ENCODE measurements around the gene ZCCHC14. TPM values are rescaled to one million over a fixed set of nuclear protein-coding genes. Genes with fewer than 3 reads are reported as not detected.

Gene ZCCHC14
- total and polyA plus RNA-seq, 2 of the 13 experiments (the other 11 are each of a cell fraction or from before 2014, with no cell fraction given), result 12.4 to 12.5 TPM

DNA sequence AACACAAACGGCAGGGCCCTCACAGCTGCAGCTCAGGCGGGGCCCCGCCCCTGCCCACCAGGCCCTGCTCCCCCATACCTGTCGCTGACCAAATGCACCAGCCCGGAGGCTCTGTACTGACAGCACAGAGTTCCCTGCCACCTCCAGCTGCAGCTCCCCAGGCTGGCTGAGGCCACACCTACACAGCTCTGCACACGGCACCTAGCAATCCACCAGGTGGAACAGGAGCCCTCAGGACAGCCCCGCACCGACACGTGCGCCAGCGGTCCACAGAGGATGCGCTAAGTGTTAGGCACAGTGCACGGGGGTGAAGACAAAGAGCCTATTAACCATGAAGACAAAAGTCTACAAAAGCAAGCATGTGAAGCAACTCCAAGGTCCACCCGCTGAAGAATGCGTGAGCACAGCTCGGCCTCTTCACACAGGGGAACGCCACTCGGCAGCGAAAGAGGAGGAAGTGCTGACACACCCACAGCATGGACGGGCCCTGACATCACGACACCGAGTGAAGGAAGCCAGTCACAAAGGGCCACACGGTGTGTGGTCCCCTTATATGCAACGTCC is 5.4 kb downstream of the ZCCHC14 start (continued):
- TF ChIP-seq, protein P1, sequence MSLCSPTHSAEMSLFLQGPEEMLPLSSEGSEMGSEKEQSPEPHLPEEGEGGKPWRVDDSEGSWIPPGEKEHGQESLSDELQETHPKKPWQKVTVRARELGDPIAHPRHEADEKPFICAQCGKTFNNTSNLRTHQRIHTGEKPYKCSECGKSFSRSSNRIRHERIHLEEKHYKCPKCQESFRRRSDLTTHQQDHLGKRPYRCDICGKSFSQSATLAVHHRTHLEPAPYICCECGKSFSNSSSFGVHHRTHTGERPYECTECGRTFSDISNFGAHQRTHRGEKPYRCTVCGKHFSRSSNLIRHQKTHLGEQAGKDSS (CRISPR knock-in tag; IDR thresholded peaks at IDR 0.05; ENCODE audit: borderline replicate concordance, low read depth), result peak; percentile 87; the same call in 1 of the 2 replicates
- no peak for TF ChIP-seq SMYD3 (CRISPR knock-in tag; IDR thresholded peaks at IDR 0.05)
- no peak for TF ChIP-seq SNAPC2 (CRISPR knock-in tag; IDR thresholded peaks at IDR 0.05)
- TF ChIP-seq GABPB1 (CRISPR knock-in tag; IDR thresholded peaks at IDR 0.05), result peak; percentile 60
- TF ChIP-seq, protein P2, sequence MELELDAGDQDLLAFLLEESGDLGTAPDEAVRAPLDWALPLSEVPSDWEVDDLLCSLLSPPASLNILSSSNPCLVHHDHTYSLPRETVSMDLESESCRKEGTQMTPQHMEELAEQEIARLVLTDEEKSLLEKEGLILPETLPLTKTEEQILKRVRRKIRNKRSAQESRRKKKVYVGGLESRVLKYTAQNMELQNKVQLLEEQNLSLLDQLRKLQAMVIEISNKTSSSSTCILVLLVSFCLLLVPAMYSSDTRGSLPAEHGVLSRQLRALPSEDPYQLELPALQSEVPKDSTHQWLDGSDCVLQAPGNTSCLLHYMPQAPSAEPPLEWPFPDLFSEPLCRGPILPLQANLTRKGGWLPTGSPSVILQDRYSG (CRISPR knock-in tag; IDR thresholded peaks at IDR 0.05), result 0 out of 2 replicates have a peak, but pooled peaks have one; percentile 41
- TF ChIP-seq KDM3A (CRISPR knock-in tag; IDR thresholded peaks at IDR 0.05; ENCODE audit: low read depth), result no peak
- no peak for TF ChIP-seq KDM5A (IDR thresholded peaks at IDR 0.05; ENCODE audit: borderline replicate concordance, low read length)
- peak; percentile 51; the same call in 1 of the 2 replicates for TF ChIP-seq ZNF205 (CRISPR knock-in tag; IDR thresholded peaks at IDR 0.05)
- no peak; the same call in 1 of the 2 replicates for TF ChIP-seq DPF2 (CRISPR knock-in tag; IDR thresholded peaks at IDR 0.05; ENCODE audit: borderline replicate concordance, low read depth)
- TF ChIP-seq, protein P3, sequence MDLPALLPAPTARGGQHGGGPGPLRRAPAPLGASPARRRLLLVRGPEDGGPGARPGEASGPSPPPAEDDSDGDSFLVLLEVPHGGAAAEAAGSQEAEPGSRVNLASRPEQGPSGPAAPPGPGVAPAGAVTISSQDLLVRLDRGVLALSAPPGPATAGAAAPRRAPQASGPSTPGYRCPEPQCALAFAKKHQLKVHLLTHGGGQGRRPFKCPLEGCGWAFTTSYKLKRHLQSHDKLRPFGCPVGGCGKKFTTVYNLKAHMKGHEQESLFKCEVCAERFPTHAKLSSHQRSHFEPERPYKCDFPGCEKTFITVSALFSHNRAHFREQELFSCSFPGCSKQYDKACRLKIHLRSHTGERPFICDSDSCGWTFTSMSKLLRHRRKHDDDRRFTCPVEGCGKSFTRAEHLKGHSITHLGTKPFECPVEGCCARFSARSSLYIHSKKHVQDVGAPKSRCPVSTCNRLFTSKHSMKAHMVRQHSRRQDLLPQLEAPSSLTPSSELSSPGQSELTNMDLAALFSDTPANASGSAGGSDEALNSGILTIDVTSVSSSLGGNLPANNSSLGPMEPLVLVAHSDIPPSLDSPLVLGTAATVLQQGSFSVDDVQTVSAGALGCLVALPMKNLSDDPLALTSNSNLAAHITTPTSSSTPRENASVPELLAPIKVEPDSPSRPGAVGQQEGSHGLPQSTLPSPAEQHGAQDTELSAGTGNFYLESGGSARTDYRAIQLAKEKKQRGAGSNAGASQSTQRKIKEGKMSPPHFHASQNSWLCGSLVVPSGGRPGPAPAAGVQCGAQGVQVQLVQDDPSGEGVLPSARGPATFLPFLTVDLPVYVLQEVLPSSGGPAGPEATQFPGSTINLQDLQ (CRISPR knock-in tag; IDR thresholded peaks at IDR 0.05), result 0 out of 2 replicates have a peak, but pooled peaks have one; percentile 73
- peak; percentile 60; the same call in 1 of the 2 replicates for TF ChIP-seq TCF7 (IDR thresholded peaks at IDR 0.05; ENCODE audit: low read depth)
- TF ChIP-seq, protein P4, sequence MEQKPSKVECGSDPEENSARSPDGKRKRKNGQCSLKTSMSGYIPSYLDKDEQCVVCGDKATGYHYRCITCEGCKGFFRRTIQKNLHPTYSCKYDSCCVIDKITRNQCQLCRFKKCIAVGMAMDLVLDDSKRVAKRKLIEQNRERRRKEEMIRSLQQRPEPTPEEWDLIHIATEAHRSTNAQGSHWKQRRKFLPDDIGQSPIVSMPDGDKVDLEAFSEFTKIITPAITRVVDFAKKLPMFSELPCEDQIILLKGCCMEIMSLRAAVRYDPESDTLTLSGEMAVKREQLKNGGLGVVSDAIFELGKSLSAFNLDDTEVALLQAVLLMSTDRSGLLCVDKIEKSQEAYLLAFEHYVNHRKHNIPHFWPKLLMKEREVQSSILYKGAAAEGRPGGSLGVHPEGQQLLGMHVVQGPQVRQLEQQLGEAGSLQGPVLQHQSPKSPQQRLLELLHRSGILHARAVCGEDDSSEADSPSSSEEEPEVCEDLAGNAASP (CRISPR knock-in tag; IDR thresholded peaks at IDR 0.05; ENCODE audit: borderline replicate concordance), result peak; percentile 61; the same call in 1 of the 2 replicates
- TF ChIP-seq PAX8 (CRISPR knock-in tag; IDR thresholded peaks at IDR 0.05; ENCODE audit: borderline replicate concordance), result no peak
- peak; percentile 85 for TF ChIP-seq TEAD3 (CRISPR knock-in tag; optimal IDR thresholded peaks at IDR 0.05; ENCODE audit: borderline replicate concordance)
- TF ChIP-seq ATF7-NPFF (CRISPR knock-in tag; IDR thresholded peaks at IDR 0.05; ENCODE audit: low read depth), result peak; percentile 38; the same call in 1 of the 2 replicates
- TF ChIP-seq KDM2A (CRISPR knock-in tag; IDR thresholded peaks at IDR 0.05; ENCODE audit: borderline replicate concordance, low read depth), result peak; percentile 86
- TF ChIP-seq, protein P5, sequence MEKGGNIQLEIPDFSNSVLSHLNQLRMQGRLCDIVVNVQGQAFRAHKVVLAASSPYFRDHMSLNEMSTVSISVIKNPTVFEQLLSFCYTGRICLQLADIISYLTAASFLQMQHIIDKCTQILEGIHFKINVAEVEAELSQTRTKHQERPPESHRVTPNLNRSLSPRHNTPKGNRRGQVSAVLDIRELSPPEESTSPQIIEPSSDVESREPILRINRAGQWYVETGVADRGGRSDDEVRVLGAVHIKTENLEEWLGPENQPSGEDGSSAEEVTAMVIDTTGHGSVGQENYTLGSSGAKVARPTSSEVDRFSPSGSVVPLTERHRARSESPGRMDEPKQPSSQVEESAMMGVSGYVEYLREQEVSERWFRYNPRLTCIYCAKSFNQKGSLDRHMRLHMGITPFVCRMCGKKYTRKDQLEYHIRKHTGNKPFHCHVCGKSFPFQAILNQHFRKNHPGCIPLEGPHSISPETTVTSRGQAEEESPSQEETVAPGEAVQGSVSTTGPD (CRISPR knock-in tag; IDR thresholded peaks at IDR 0.05), result no peak
- peak; percentile 40 for TF ChIP-seq ZNF629 (CRISPR knock-in tag; conservative IDR thresholded peaks at IDR 0.05)
- peak; percentile 86 for TF ChIP-seq TARDBP (CRISPR knock-in tag; IDR thresholded peaks at IDR 0.05)
- no peak for TF ChIP-seq CBX2 (IDR thresholded peaks at IDR 0.05; ENCODE audit: low read depth, low read length)
- TF ChIP-seq CBX2 (CRISPR knock-in tag; IDR thresholded peaks at IDR 0.05; ENCODE audit: low read depth), result no peak
- TF ChIP-seq, protein P6, sequence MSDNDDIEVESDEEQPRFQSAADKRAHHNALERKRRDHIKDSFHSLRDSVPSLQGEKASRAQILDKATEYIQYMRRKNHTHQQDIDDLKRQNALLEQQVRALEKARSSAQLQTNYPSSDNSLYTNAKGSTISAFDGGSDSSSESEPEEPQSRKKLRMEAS (IDR thresholded peaks at IDR 0.05), result peak; percentile 98
- peak; percentile 87; the same call in 1 of the 2 replicates for TF ChIP-seq KDM1A (CRISPR knock-in tag; IDR thresholded peaks at IDR 0.05)

All from HepG2 (cell line).